HG03571 (cell line): ENCODE results near the gene DENND4B.
A peak's percentile ranks its signal among the peaks of the same experiment; 100 is the strongest.

ENCODE experiments used
- ATAC-seq: cut with Tn5 transposase; IDR thresholded peaks from one replicate; pipeline ENCODE4 v1.9.1; 2021; ENCODE audit not compliant: unreplicated experiment

DENND4B gene

GRCh38 chr1:153973071-153973470, 26.6 kb upstream of the DENND4B start:
- ATAC-seq: no peak

GRCh38 chr1:153970346-153970745, 23.8 kb upstream of the DENND4B start:
- ATAC-seq: no peak

GRCh38 chr1:153968972-153969371, 22.5 kb upstream of the DENND4B start:
- no peak for ATAC-seq

- ATAC-seq: no peak
These were observed 21.9 kb upstream of the DENND4B start for GRCh38 chr1:153968408-153968807.

- no peak for ATAC-seq
These were observed 21.5 kb upstream of the DENND4B start for GRCh38 chr1:153968000-153968363.

- peak; percentile 61 for ATAC-seq
These were observed 20.8 kb upstream of the DENND4B start, which contains the start of gene CREB3L4 for GRCh38 chr1:153967107-153967999. CREB3L4 (plus strand) TSS chr1:153967902; CDS start chr1:153968526, 624 bp downstream.

GRCh38 chr1:153963850-153964331, 17.4 kb upstream of the DENND4B start:
- ATAC-seq: peak; percentile 2

GRCh38 chr1:153963030-153963849, 16.7 kb upstream of the DENND4B start, which contains the start of gene SLC39A1:
SLC39A1 (minus strand) TSS chr1:153963537; CDS start chr1:153962715, 822 bp downstream.
- ATAC-seq: peak; percentile 35

GRCh38 chr1:153962088-153963029, 15.8 kb upstream of the DENND4B start:
- no peak for ATAC-seq

- no peak for ATAC-seq
These were observed 14.9 kb upstream of the DENND4B start for GRCh38 chr1:153961421-153961820.

GRCh38 chr1:153960206-153960605, 13.7 kb upstream of the DENND4B start:
- no peak for ATAC-seq

- no peak for ATAC-seq
These were observed 12.9 kb upstream of the DENND4B start for GRCh38 chr1:153959454-153959853.

- peak; percentile 1 for ATAC-seq
These were observed 12.4 kb upstream of the DENND4B start for GRCh38 chr1:153958961-153959260.

- ATAC-seq: peak; percentile 75
These were observed 11.8 kb upstream of the DENND4B start, which contains the start of gene CRTC2 for GRCh38 chr1:153958111-153958960. CRTC2 (minus strand) TSS chr1:153958612; CDS start chr1:153958497, 115 bp downstream.

GRCh38 chr1:153957744-153958110, 11.2 kb upstream of the DENND4B start:
- ATAC-seq: peak; percentile 25

- no peak for ATAC-seq
These were observed 10.6 kb upstream of the DENND4B start for GRCh38 chr1:153956997-153957715.

GRCh38 chr1:153954826-153955225, 8.3 kb upstream of the DENND4B start:
- no peak for ATAC-seq

- no peak for ATAC-seq
These were observed 7.4 kb upstream of the DENND4B start for GRCh38 chr1:153953859-153954365.

- ATAC-seq: no peak
These were observed 5.3 kb upstream of the DENND4B start for GRCh38 chr1:153951801-153952200.
